Renal pelvis (tissue), 12 donors: Measurements from ENCODE around the gene JAGN1. TPM values are rescaled to one million over a fixed set of nuclear protein-coding genes. Genes with fewer than 3 reads are reported as not detected.
A peak's percentile ranks its signal among the peaks of the same experiment; 100 is the strongest.
"Not testable (repeated sequence)": the region's sequence is repeated elsewhere in the genome, so short reads cannot be mapped to it uniquely, and the experiment has no call there.

Experiments
- DNase-seq: peaks from one replicate; pipeline ENCODE4 v3.0.0-alpha.2; 2013
- long read RNA-seq, 16 experiments: transcript quantifications; one replicate each; lab custom pipeline, GENCODE V29; 2026
- polyA plus RNA-seq, 3 donors: library from polyadenylated mRNA; unstranded; fragments of 120-200 nt; gene quantifications; one replicate each; pipeline ENCODE4 v1.2.1, GENCODE V29; 2013; ENCODE audit not compliant: insufficient read length in 3 of 3

JAGN1 gene
- polyA plus RNA-seq: 10 to 100 TPM; 44.5 to 49.8 (median 46.7) TPM
- long read RNA-seq, donor 1, transcript JAGN1-201 (2 exons, 1,675 nt): major isoform, 54 of 54 reads
- long read RNA-seq, donor 1, partial matches to known transcripts: 0 of 54 reads
- long read RNA-seq, donor 1, other reads (novel, unspliced or antisense): 0 of 54 reads
- long read RNA-seq, donor 2, transcript JAGN1-201 (2 exons, 1,675 nt): major isoform, 52 of 52 reads
- long read RNA-seq, donor 2, partial matches to known transcripts: 0 of 52 reads
- long read RNA-seq, donor 2, other reads (novel, unspliced or antisense): 0 of 52 reads
- long read RNA-seq, donor 3, transcript JAGN1-201 (2 exons, 1,675 nt): major isoform, 47 of 47 reads
- long read RNA-seq, donor 3, partial matches to known transcripts: 0 of 47 reads
- long read RNA-seq, donor 3, other reads (novel, unspliced or antisense): 0 of 47 reads
- long read RNA-seq, donor 4, transcript JAGN1-201 (2 exons, 1,675 nt): major isoform, 59 of 73 reads
- long read RNA-seq, donor 4, partial matches to known transcripts: 14 of 73 reads
- long read RNA-seq, donor 4, other reads (novel, unspliced or antisense): 0 of 73 reads
- long read RNA-seq, donor 5, transcript JAGN1-201 (2 exons, 1,675 nt): major isoform, 23 of 23 reads
- long read RNA-seq, donor 5, partial matches to known transcripts: 0 of 23 reads
- long read RNA-seq, donor 5, other reads (novel, unspliced or antisense): 0 of 23 reads
- long read RNA-seq, donor 6, transcript JAGN1-201 (2 exons, 1,675 nt): major isoform, 33 of 47 reads
- long read RNA-seq, donor 6, partial matches to known transcripts: 14 of 47 reads
- long read RNA-seq, donor 6, other reads (novel, unspliced or antisense): 0 of 47 reads
- long read RNA-seq, donor 7, transcript JAGN1-201 (2 exons, 1,675 nt): major isoform, 38 of 38 reads
- long read RNA-seq, donor 7, partial matches to known transcripts: 0 of 38 reads
- long read RNA-seq, donor 7, other reads (novel, unspliced or antisense): 0 of 38 reads
- long read RNA-seq, donor 8, transcript JAGN1-201 (2 exons, 1,675 nt): major isoform, 16 of 16 reads
- long read RNA-seq, donor 8, partial matches to known transcripts: 0 of 16 reads
- long read RNA-seq, donor 8, other reads (novel, unspliced or antisense): 0 of 16 reads
- long read RNA-seq, donor 9, transcript JAGN1-201 (2 exons, 1,675 nt): major isoform, 53 of 79 reads
- long read RNA-seq, donor 9, partial matches to known transcripts: 26 of 79 reads
- long read RNA-seq, donor 9, other reads (novel, unspliced or antisense): 0 of 79 reads
- long read RNA-seq, donor 10, transcript JAGN1-201 (2 exons, 1,675 nt): major isoform, 36 of 49 reads
- long read RNA-seq, donor 10, partial matches to known transcripts: 13 of 49 reads
- long read RNA-seq, donor 10, other reads (novel, unspliced or antisense): 0 of 49 reads
- long read RNA-seq, donor 11, transcript JAGN1-201 (2 exons, 1,675 nt): major isoform, 28 of 28 reads
- long read RNA-seq, donor 11, partial matches to known transcripts: 0 of 28 reads
- long read RNA-seq, donor 11, other reads (novel, unspliced or antisense): 0 of 28 reads
- long read RNA-seq, donor 12, transcript JAGN1-201 (2 exons, 1,675 nt): major isoform, 53 of 53 reads
- long read RNA-seq, donor 12, partial matches to known transcripts: 0 of 53 reads
- long read RNA-seq, donor 12, other reads (novel, unspliced or antisense): 0 of 53 reads
- long read RNA-seq, donor 13, transcript JAGN1-201 (2 exons, 1,675 nt): major isoform, 16 of 16 reads
- long read RNA-seq, donor 13, partial matches to known transcripts: 0 of 16 reads
- long read RNA-seq, donor 13, other reads (novel, unspliced or antisense): 0 of 16 reads
- long read RNA-seq, donor 14: 0 reads
- long read RNA-seq, donor 15, transcript JAGN1-201 (2 exons, 1,675 nt): major isoform, 55 of 56 reads
- long read RNA-seq, donor 15, partial matches to known transcripts: 0 of 56 reads
- long read RNA-seq, donor 15, other reads (novel, unspliced or antisense): 0 of 56 reads
- long read RNA-seq, donor 16, transcript JAGN1-201 (2 exons, 1,675 nt): major isoform, 46 of 46 reads
- long read RNA-seq, donor 16, partial matches to known transcripts: 0 of 46 reads
- long read RNA-seq, donor 16, other reads (novel, unspliced or antisense): 0 of 46 reads

- peak; percentile 89 for DNase-seq
These were observed at the start of gene JAGN1 for GRCh38 chr3:9890249-9891071. Gene JAGN1 (plus strand): TSS chr3:9890610. CDS start chr3:9890723, 113 bp downstream.

GRCh38 chr3:9841015-9841414 is 49.4 kb upstream of the JAGN1 start:
- DNase-seq: no peak

GRCh38 chr3:9843715-9844438 is 46.5 kb upstream of the JAGN1 start, which contains the start of gene RPUSD3:
Gene RPUSD3 (minus strand): TSS chr3:9844008. CDS start chr3:9843990, 18 bp downstream.
- DNase-seq: peak; percentile 95

GRCh38 chr3:9846231-9846630 is 44.2 kb upstream of the JAGN1 start:
- DNase-seq: no peak

GRCh38 chr3:9846931-9847488 is 43.4 kb upstream of the JAGN1 start:
- DNase-seq: no peak

- not testable (repeated sequence) for DNase-seq
These were observed 42.5 kb upstream of the JAGN1 start for GRCh38 chr3:9847870-9848269.

GRCh38 chr3:9848860-9849259 is 41.5 kb upstream of the JAGN1 start:
- DNase-seq: not testable (repeated sequence)

GRCh38 chr3:9851383-9851782 is 39.0 kb upstream of the JAGN1 start:
- not testable (repeated sequence) for DNase-seq

- not testable (repeated sequence) for DNase-seq
These were observed 38.5 kb upstream of the JAGN1 start for GRCh38 chr3:9851926-9852325.

- DNase-seq: no peak
These were observed 37.9 kb upstream of the JAGN1 start for GRCh38 chr3:9852528-9852927.

GRCh38 chr3:9854291-9854940 is 36.0 kb upstream of the JAGN1 start:
- not testable (repeated sequence) for DNase-seq

GRCh38 chr3:9855594-9855993 is 34.8 kb upstream of the JAGN1 start:
- no peak for DNase-seq

GRCh38 chr3:9859530-9860025 is 30.8 kb upstream of the JAGN1 start:
- no peak for DNase-seq

- no peak for DNase-seq
These were observed 29.2 kb upstream of the JAGN1 start for GRCh38 chr3:9861201-9861600.

- no peak for DNase-seq
These were observed 28.7 kb upstream of the JAGN1 start for GRCh38 chr3:9861626-9862130.

- peak; percentile 24 for DNase-seq
These were observed 27.9 kb upstream of the JAGN1 start for GRCh38 chr3:9862391-9863057.
